Stimulated activated naive CD8-positive, alpha-beta T cell treated with anti-CD3 and anti-CD28 coated beads, Interleukin-15, amount 100 ng/mL, for 72 hours (primary cell): Measurements from ENCODE around the gene PPP1R8.
"Not testable (repeated sequence)": the region's sequence is repeated elsewhere in the genome, so short reads cannot be mapped to it uniquely, and the experiment has no call there.

ENCODE experiments used
- ATAC-seq: fragments of 150-1000 bp; cut with Tn5 transposase; 2 replicates; pipeline ENCODE4 v1.10.0; 2021; ENCODE audit warnings: mild to moderate bottlenecking, moderate library complexity
- DNase-seq, 2 donors: peaks; one replicate each; pipeline ENCODE4 v3.0.0; 2021 to 2022
- H3K27ac Mint-ChIP-seq, 2 donors: one replicate each; pipeline ENCODE4 v1.8.0; 2022; ENCODE audit warnings: mild to moderate bottlenecking in 2 of 2, mixed read lengths in 2 of 2, moderate library complexity in 2 of 2
- H3K27me3 Mint-ChIP-seq: one replicate; pipeline ENCODE4 v1.8.0; 2022; ENCODE audit warnings: mixed read lengths
- H3K4me1 Mint-ChIP-seq: one replicate; pipeline ENCODE4 v1.8.0; 2022; ENCODE audit warnings: mild to moderate bottlenecking, mixed read lengths
- H3K4me3 Mint-ChIP-seq, 2 donors: one replicate each; pipeline ENCODE4 v1.8.0; 2022; ENCODE audit warnings: mild to moderate bottlenecking in 2 of 2, mixed read lengths in 2 of 2, moderate library complexity in 1 of 2
- H3K9me3 Mint-ChIP-seq, 2 donors: one replicate each; pipeline ENCODE4 v1.8.0; 2022; ENCODE audit warnings: mixed read lengths in 2 of 2

The PPP1R8 gene

GRCh38 chr1:27830621-27831440 lies at the start of gene PPP1R8:
TSS of gene PPP1R8 (plus strand) at chr1:27830782. CDS start at chr1:27830836, 54 bp downstream.
- Mint-ChIP-seq H3K27me3 (no peaks in the 10 kb centered on the region), H3K27ac (peak within 1 kb of the TSS; percentile 97 to 98), H3K4me1 (peaks cover 33% of the 10 kb centered on the region), H3K9me3 (no peaks in the 10 kb centered on the region), H3K4me3 (peak within 1 kb of the TSS; percentile 97 to 98)
- DNase-seq (peak; percentile 81 to 90), ATAC-seq (peak; percentile 99)

- no peaks in the 10 kb centered on the region for H3K27me3 Mint-ChIP-seq
- no peaks in the 10 kb centered on the region for H3K9me3 Mint-ChIP-seq
- no peak for ATAC-seq
- no peak overlapping the region for H3K4me3 Mint-ChIP-seq
- DNase-seq: no peak
- peaks cover 15% of the 10 kb centered on the region for H3K4me1 Mint-ChIP-seq
- peak overlapping the region in 1 of 2 donors; percentile 34 for H3K27ac Mint-ChIP-seq
Observed at GRCh38 chr1:27782950-27783349, 47.6 kb upstream of the PPP1R8 start.

- no peak overlapping the region for H3K4me3 Mint-ChIP-seq
- DNase-seq (no peak), ATAC-seq (no peak)
- no peaks in the 10 kb centered on the region for H3K27me3 Mint-ChIP-seq
- H3K4me1 Mint-ChIP-seq: peaks cover 19% of the 10 kb centered on the region
- no peaks in the 10 kb centered on the region for H3K9me3 Mint-ChIP-seq
- H3K27ac Mint-ChIP-seq: no peak overlapping the region
Observed at GRCh38 chr1:27784700-27785099, 45.9 kb upstream of the PPP1R8 start.

- Mint-ChIP-seq H3K9me3 (no peaks in the 10 kb centered on the region), H3K4me1 (peaks cover 19% of the 10 kb centered on the region), H3K27me3 (no peaks in the 10 kb centered on the region), H3K27ac (peak overlapping the region; percentile 8 to 77), H3K4me3 (no peak overlapping the region)
- DNase-seq (no peak), ATAC-seq (no peak)
Observed at GRCh38 chr1:27785781-27786455, 44.7 kb upstream of the PPP1R8 start.

- H3K27me3 Mint-ChIP-seq: no peaks in the 10 kb centered on the region
- H3K27ac Mint-ChIP-seq: no peak overlapping the region
- H3K9me3 Mint-ChIP-seq: no peaks in the 10 kb centered on the region
- no peak for DNase-seq
- H3K4me3 Mint-ChIP-seq: no peak overlapping the region
- H3K4me1 Mint-ChIP-seq: peaks cover 13% of the 10 kb centered on the region
- no peak for ATAC-seq
Observed at GRCh38 chr1:27787895-27788294, 42.7 kb upstream of the PPP1R8 start.

- Mint-ChIP-seq H3K9me3 (no peaks in the 10 kb centered on the region), H3K4me3 (no peak overlapping the region), H3K4me1 (peaks cover 13% of the 10 kb centered on the region), H3K27me3 (no peaks in the 10 kb centered on the region), H3K27ac (no peak overlapping the region)
- DNase-seq: no peak
- no peak for ATAC-seq
Observed at GRCh38 chr1:27789540-27790041, 41.0 kb upstream of the PPP1R8 start.

GRCh38 chr1:27790270-27790669 lies 40.3 kb upstream of the PPP1R8 start:
- H3K4me1 Mint-ChIP-seq: peaks cover 13% of the 10 kb centered on the region
- DNase-seq, ATAC-seq, H3K27ac Mint-ChIP-seq, H3K4me3 Mint-ChIP-seq, H3K9me3 Mint-ChIP-seq, H3K27me3 Mint-ChIP-seq: not testable (repeated sequence)

GRCh38 chr1:27795601-27796000 lies 35.0 kb upstream of the PPP1R8 start:
- Mint-ChIP-seq H3K27ac (peak overlapping the region in 1 of 2 donors; percentile 77), H3K4me1 (no peaks in the 10 kb centered on the region), H3K9me3 (no peaks in the 10 kb centered on the region), H3K27me3 (no peaks in the 10 kb centered on the region), H3K4me3 (no peak overlapping the region)
- ATAC-seq: no peak
- DNase-seq: no peak

- DNase-seq (no peak), ATAC-seq (no peak)
- Mint-ChIP-seq H3K27me3 (no peaks in the 10 kb centered on the region), H3K27ac (no peak overlapping the region), H3K4me3 (no peak overlapping the region), H3K4me1 (no peaks in the 10 kb centered on the region), H3K9me3 (no peaks in the 10 kb centered on the region)
Observed at GRCh38 chr1:27804791-27805190, 25.8 kb upstream of the PPP1R8 start.

GRCh38 chr1:27806758-27807157 lies 23.8 kb upstream of the PPP1R8 start:
- no peak overlapping the region for H3K27ac Mint-ChIP-seq
- H3K9me3 Mint-ChIP-seq: no peaks in the 10 kb centered on the region
- H3K4me1 Mint-ChIP-seq: no peaks in the 10 kb centered on the region

GRCh38 chr1:27807385-27807784 lies 23.2 kb upstream of the PPP1R8 start:
- Mint-ChIP-seq H3K4me3 (no peak overlapping the region), H3K27me3 (no peaks in the 10 kb centered on the region), H3K9me3 (no peaks in the 10 kb centered on the region), H3K27ac (peak overlapping the region in 1 of 2 donors; percentile 74), H3K4me1 (no peaks in the 10 kb centered on the region)
- ATAC-seq: no peak
- no peak for DNase-seq

More at GRCh38 chr1:27806758-27807157, 23.8 kb upstream of the PPP1R8 start:
- Mint-ChIP-seq H3K4me3 (no peak overlapping the region), H3K27me3 (no peaks in the 10 kb centered on the region)
- no peak for DNase-seq
- no peak for ATAC-seq

- not testable (repeated sequence) for ATAC-seq, H3K27me3 Mint-ChIP-seq
Observed at GRCh38 chr1:27808131-27808530, 22.5 kb upstream of the PPP1R8 start.

GRCh38 chr1:27809883-27810282 lies 20.7 kb upstream of the PPP1R8 start:
- Mint-ChIP-seq H3K27ac (no peak overlapping the region), H3K9me3 (no peaks in the 10 kb centered on the region), H3K4me3 (no peak overlapping the region), H3K4me1 (no peaks in the 10 kb centered on the region), H3K27me3 (no peaks in the 10 kb centered on the region)
- no peak for ATAC-seq
- DNase-seq: no peak

More at GRCh38 chr1:27808131-27808530, 22.5 kb upstream of the PPP1R8 start:
- H3K27ac Mint-ChIP-seq, DNase-seq, H3K4me1 Mint-ChIP-seq, H3K4me3 Mint-ChIP-seq, H3K9me3 Mint-ChIP-seq: not testable (repeated sequence)

GRCh38 chr1:27811741-27812500 lies 18.7 kb upstream of the PPP1R8 start:
- Mint-ChIP-seq H3K27ac (peak overlapping the region; percentile 49 to 70), H3K27me3 (no peaks in the 10 kb centered on the region), H3K4me1 (no peaks in the 10 kb centered on the region), H3K9me3 (no peaks in the 10 kb centered on the region), H3K4me3 (no peak overlapping the region)
- no peak for DNase-seq
- no peak for ATAC-seq

- no peaks in the 10 kb centered on the region for H3K9me3 Mint-ChIP-seq
- peak overlapping the region in 1 of 2 donors; percentile 71 for H3K27ac Mint-ChIP-seq
- no peaks in the 10 kb centered on the region for H3K4me1 Mint-ChIP-seq
- ATAC-seq (no peak), DNase-seq (no peak)
- H3K4me3 Mint-ChIP-seq: no peak overlapping the region
- H3K27me3 Mint-ChIP-seq: no peaks in the 10 kb centered on the region
Observed at GRCh38 chr1:27816921-27817630, 13.5 kb upstream of the PPP1R8 start.
